ENCODE results near the gene RORB.

DNA sequence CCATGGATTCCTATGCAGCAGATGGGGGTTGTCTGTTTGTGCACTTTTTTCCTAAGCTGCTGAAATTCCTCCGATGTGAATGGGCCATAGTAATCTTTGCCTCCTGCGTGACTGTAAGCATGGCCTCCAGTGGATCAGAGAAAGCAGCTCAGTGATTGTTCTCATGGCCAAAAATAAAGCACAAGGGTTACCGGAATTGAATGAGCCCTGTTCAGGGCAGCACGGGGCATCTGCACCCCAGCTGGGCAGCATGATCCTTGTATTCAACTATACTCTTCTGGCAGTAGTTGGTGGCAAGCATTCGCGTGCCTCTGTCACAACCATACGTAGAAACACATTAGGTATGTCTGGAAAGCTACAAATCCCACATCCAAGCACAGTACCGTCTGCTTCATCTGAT lies 193.9 kb downstream of the RORB start:
- TF ChIP-seq, protein P1, sequence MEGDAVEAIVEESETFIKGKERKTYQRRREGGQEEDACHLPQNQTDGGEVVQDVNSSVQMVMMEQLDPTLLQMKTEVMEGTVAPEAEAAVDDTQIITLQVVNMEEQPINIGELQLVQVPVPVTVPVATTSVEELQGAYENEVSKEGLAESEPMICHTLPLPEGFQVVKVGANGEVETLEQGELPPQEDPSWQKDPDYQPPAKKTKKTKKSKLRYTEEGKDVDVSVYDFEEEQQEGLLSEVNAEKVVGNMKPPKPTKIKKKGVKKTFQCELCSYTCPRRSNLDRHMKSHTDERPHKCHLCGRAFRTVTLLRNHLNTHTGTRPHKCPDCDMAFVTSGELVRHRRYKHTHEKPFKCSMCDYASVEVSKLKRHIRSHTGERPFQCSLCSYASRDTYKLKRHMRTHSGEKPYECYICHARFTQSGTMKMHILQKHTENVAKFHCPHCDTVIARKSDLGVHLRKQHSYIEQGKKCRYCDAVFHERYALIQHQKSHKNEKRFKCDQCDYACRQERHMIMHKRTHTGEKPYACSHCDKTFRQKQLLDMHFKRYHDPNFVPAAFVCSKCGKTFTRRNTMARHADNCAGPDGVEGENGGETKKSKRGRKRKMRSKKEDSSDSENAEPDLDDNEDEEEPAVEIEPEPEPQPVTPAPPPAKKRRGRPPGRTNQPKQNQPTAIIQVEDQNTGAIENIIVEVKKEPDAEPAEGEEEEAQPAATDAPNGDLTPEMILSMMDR (IDR thresholded peaks at IDR 0.05): no peak
- no peak for TF ChIP-seq POLR2A (IDR thresholded peaks at IDR 0.05)

All from esophagus squamous epithelium (tissue), 4 donors.